Suprapubic skin (tissue), 4 donors: ENCODE measurements around the gene MOCS3.

ENCODE experiments used
- CTCF ChIP-seq, 2 donors: fragments of 200-600 bp in 1 of 2; fragments of 450-650 bp in 1 of 2; sonication (generic) in 1 of 2; IDR thresholded peaks; one replicate each; pipeline ENCODE4 v1.5.1; 2016 to 2019; ENCODE audit warnings: antibody characterized with exemption in 2 of 2, mild to moderate bottlenecking in 1 of 2, moderate library complexity in 1 of 2
- POLR2A ChIP-seq, 2 donors: fragments of 450-650 bp; IDR thresholded peaks; one replicate each; pipeline ENCODE4 v1.6.1; 2017; ENCODE audit warnings: antibody characterized with exemption in 2 of 2, mild to moderate bottlenecking in 2 of 2, moderate library complexity in 2 of 2
- POLR2AphosphoS5 ChIP-seq, 3 donors: sonication (generic); formaldehyde crosslinking; IDR thresholded peaks; one replicate each; pipeline ENCODE4 v1.6.1; 2017; ENCODE audit warnings: antibody characterized with exemption in 3 of 3

GRCh38 chr20:50911716-50912115 is 46.9 kb upstream of the MOCS3 start:
- TF ChIP-seq CTCF (IDR thresholded peaks at IDR 0.05) = no peak
- TF ChIP-seq POLR2AphosphoS5 (IDR thresholded peaks at IDR 0.05) = no peak
- TF ChIP-seq POLR2A (IDR thresholded peaks at IDR 0.05) = no peak
